ENCODE data around the gene HIPK3. TPM values are rescaled to one million over a fixed set of nuclear protein-coding genes. Genes with fewer than 3 reads are reported as not detected.

HIPK3 gene
- total RNA-seq: 10 to 100 TPM; 47.2 to 70.2 (median 65.0) TPM
- total RNA-seq (2013): 86.7 TPM
- total RNA-seq: 103 to 258 (median 157) reads per million in 29 experiments

DNA sequence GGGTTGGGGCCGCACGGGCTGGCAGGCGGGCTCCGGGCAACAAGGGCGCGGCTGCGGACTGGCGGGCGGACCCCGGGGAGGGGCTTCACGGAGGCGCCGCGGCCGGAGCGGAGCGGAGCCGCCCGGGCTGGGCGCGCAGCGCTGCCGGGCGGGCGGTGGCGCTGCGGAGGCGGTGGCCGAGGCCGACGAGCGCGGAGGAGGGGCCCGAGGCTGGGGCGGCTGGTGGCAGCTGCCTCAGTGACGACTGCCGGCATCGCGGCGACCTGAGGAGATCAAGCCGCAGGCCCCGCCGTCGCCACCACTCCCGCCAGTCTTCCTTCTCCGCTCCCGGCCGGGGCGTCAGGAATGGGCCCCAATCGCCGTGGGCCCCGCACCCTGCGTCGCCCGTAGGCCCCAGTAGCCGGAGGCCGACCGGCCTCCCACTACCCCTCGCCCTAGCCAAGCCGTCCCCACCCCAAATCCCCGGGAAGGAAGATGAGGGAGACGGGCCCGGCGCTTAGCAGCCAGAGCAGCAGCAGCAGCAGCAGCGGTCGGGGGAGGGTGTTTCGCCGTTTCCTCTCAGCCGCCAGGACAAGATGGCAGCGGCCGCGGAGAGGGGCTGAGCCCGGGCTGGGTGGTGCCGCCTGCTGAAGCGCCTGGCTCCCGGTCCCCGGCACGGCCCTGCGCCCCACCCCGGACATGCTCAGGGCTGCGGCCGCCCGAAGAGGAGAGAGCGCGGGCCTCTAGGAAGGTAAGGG, at the start of gene HIPK3:
TSS of gene HIPK3 (plus strand) at position 222 of the 737 bp plus-strand sequence.
- peaks cover 8 to 9% of the 10 kb centered on the region in 2 experiments for H3K4me1 ChIP-seq (ENCODE audit: control insufficient read depth in 1 of 2, extremely low read depth in 1 of 2, insufficient read depth in 2 of 2, low read length in 2 of 2)
- no peaks in the 10 kb centered on the region for H3K27me3 ChIP-seq (replicated peaks in 1 of 2; ENCODE audit: control insufficient read depth in 2 of 2, extremely low read depth in 1 of 2, insufficient read depth in 2 of 2, low read length in 1 of 2)
- Mint-ChIP-seq H3K9me3 (no peaks in the 10 kb centered on the region), H3K4me1 (peaks cover 37 to 47% (median 41%) of the 10 kb centered on the region in 3 donors), H3K36me3 (peaks cover 5% of the 10 kb centered on the region), H3K27me3 (no peaks in the 10 kb centered on the region), H3K4me3 (peak within 1 kb of the TSS; percentile 87 to 97 (median 92)), H3K27ac (peak within 1 kb of the TSS; percentile 97 to 99)
- H3K9me3 ChIP-seq: no peaks in the 10 kb centered on the region
- ChIA-PET POLR2A (interaction anchor here in 1 of 2 donors (0.5 kb wide), 1 partner anchor 1942 kb away, joined by 4 read pairs; no protein-coding TSS in a partner anchor), CTCF (interaction anchor here in 1 of 2 donors (0.6 kb wide), 1 partner anchor 364 kb away, joined by 4 read pairs; the partner anchor contains the start of gene QSER1)
- peak within 1 kb of the TSS; percentile 96 for H3K27ac ChIP-seq (ENCODE audit: low read length)
- peak; percentile 78 to 85 (median 82) for ATAC-seq (replicated peaks in 1 of 4)
- WGBS (ENCODE audit: insufficient coverage): 0% methylated on average over 78 of the region's 85 CpGs
- DNase-seq: peak; percentile 38 to 86 (median 61)
- peak within 1 kb of the TSS; percentile 86 to 89 for H3K4me3 ChIP-seq (ENCODE audit: control insufficient read depth in 1 of 2, extremely low read depth in 1 of 2, low read length in 1 of 2)
- no peaks in the 10 kb centered on the region for H3K36me3 ChIP-seq (ENCODE audit: control insufficient read depth in 2 of 2, extremely low read depth in 1 of 2, insufficient read depth in 1 of 2, low read length in 1 of 2)

- WGBS (ENCODE audit: insufficient coverage): 33% methylated on average over 2 of the region's 4 CpGs
- Mint-ChIP-seq H3K4me3 (no peak overlapping the region), H3K27ac (no peak overlapping the region), H3K27me3 (no peaks in the 10 kb centered on the region), H3K36me3 (no peaks in the 10 kb centered on the region), H3K9me3 (no peaks in the 10 kb centered on the region), H3K4me1 (no peaks in the 10 kb centered on the region)
- Histone ChIP-seq H3K36me3 (ENCODE audit: control insufficient read depth in 2 of 2, extremely low read depth in 1 of 2, insufficient read depth in 1 of 2, low read length in 1 of 2) (no peaks in the 10 kb centered on the region), H3K27ac (ENCODE audit: low read length) (no peak overlapping the region), H3K9me3 (no peaks in the 10 kb centered on the region), H3K27me3 (replicated peaks in 1 of 2; ENCODE audit: control insufficient read depth in 2 of 2, extremely low read depth in 1 of 2, insufficient read depth in 2 of 2, low read length in 1 of 2) (no peaks in the 10 kb centered on the region), H3K4me3 (ENCODE audit: control insufficient read depth in 1 of 2, extremely low read depth in 1 of 2, low read length in 1 of 2) (no peak overlapping the region), H3K4me1 (ENCODE audit: control insufficient read depth in 1 of 2, extremely low read depth in 1 of 2, insufficient read depth in 2 of 2, low read length in 2 of 2) (no peaks in the 10 kb centered on the region)
- ChIA-PET POLR2A (no interaction called here), CTCF (no interaction called here)
- no peak for ATAC-seq (replicated peaks in 1 of 4)
- no peak for DNase-seq
Measured at GRCh38 chr11:33207408-33207985, 49.7 kb upstream of the HIPK3 start.

GRCh38 chr11:33208150-33208549, 49.0 kb upstream of the HIPK3 start:
- no peaks in the 10 kb centered on the region for H3K36me3 Mint-ChIP-seq
- H3K27me3 Mint-ChIP-seq: no peaks in the 10 kb centered on the region
- POLR2A ChIA-PET: interaction anchor here in 1 of 2 donors (0.6 kb wide), 1 partner anchor 125 kb away, joined by 4 read pairs; no protein-coding TSS in a partner anchor
- H3K27ac ChIP-seq (ENCODE audit: low read length): no peak overlapping the region
- no peak overlapping the region for H3K4me3 ChIP-seq (ENCODE audit: control insufficient read depth in 1 of 2, extremely low read depth in 1 of 2, low read length in 1 of 2)
- no peaks in the 10 kb centered on the region for H3K9me3 Mint-ChIP-seq
- no peaks in the 10 kb centered on the region for H3K36me3 ChIP-seq (ENCODE audit: control insufficient read depth in 2 of 2, extremely low read depth in 1 of 2, insufficient read depth in 1 of 2, low read length in 1 of 2)
- ATAC-seq (replicated peaks in 1 of 4) (no peak), DNase-seq (no peak)
- H3K9me3 ChIP-seq: no peaks in the 10 kb centered on the region
- no peaks in the 10 kb centered on the region for H3K27me3 ChIP-seq (replicated peaks in 1 of 2; ENCODE audit: control insufficient read depth in 2 of 2, extremely low read depth in 1 of 2, insufficient read depth in 2 of 2, low read length in 1 of 2)
- WGBS (ENCODE audit: insufficient coverage): no CpG with 5 or more reads among the region's 1 CpG
- no peak overlapping the region for H3K4me3 Mint-ChIP-seq
- no peak overlapping the region for H3K27ac Mint-ChIP-seq
- no peaks in the 10 kb centered on the region for H3K4me1 ChIP-seq (ENCODE audit: control insufficient read depth in 1 of 2, extremely low read depth in 1 of 2, insufficient read depth in 2 of 2, low read length in 2 of 2)
- CTCF ChIA-PET: interaction anchor here in 1 of 2 donors (0.6 kb wide), 1 partner anchor 765 kb away, joined by 4 read pairs; no protein-coding TSS in a partner anchor
- H3K4me1 Mint-ChIP-seq: no peaks in the 10 kb centered on the region

- ATAC-seq (replicated peaks in 1 of 4) (no peak), DNase-seq (no peak)
- no peaks in the 10 kb centered on the region for H3K27me3 Mint-ChIP-seq
- Histone ChIP-seq H3K27ac (ENCODE audit: low read length) (no peak overlapping the region), H3K4me1 (ENCODE audit: control insufficient read depth in 1 of 2, extremely low read depth in 1 of 2, insufficient read depth in 2 of 2, low read length in 2 of 2) (no peaks in the 10 kb centered on the region), H3K36me3 (ENCODE audit: control insufficient read depth in 2 of 2, extremely low read depth in 1 of 2, insufficient read depth in 1 of 2, low read length in 1 of 2) (no peaks in the 10 kb centered on the region), H3K27me3 (replicated peaks in 1 of 2; ENCODE audit: control insufficient read depth in 2 of 2, extremely low read depth in 1 of 2, insufficient read depth in 2 of 2, low read length in 1 of 2) (no peaks in the 10 kb centered on the region), H3K9me3 (no peaks in the 10 kb centered on the region), H3K4me3 (ENCODE audit: control insufficient read depth in 1 of 2, extremely low read depth in 1 of 2, low read length in 1 of 2) (no peak overlapping the region)
- no peak overlapping the region for H3K4me3 Mint-ChIP-seq
- no CpG with 5 or more reads among the region's 3 CpGs for WGBS (ENCODE audit: insufficient coverage)
- H3K36me3 Mint-ChIP-seq: no peaks in the 10 kb centered on the region
- POLR2A ChIA-PET: interaction anchor here in 1 of 2 donors (0.6 kb wide), 2 partner anchors 42 to 63 kb away, joined by 3 to 4 read pairs; no protein-coding TSS in a partner anchor
- H3K4me1 Mint-ChIP-seq: no peaks in the 10 kb centered on the region
- CTCF ChIA-PET: no interaction called here
- H3K27ac Mint-ChIP-seq: no peak overlapping the region
- peaks cover 0 to 4% (median 0%) of the 10 kb centered on the region in 3 donors for H3K9me3 Mint-ChIP-seq
Measured at GRCh38 chr11:33211153-33211552, 46.0 kb upstream of the HIPK3 start.

DNA sequence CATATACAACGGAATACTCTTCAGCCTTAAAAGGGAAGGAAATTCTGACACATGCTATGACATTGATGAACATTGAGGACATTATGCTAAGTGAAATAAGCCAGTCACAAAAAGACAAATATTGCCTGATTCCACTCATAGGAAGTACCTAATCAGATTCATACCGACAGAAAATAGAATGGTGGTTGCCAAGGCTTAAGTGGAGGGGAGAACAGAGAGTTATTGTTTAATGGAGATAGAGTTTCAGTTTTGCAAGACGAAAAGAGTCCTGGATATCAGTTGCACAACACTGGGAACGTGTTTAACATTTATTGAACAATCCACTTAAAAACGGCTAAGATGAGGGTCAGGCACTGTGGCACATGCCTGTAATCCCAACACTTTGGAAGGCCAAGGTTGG, 45.6 kb upstream of the HIPK3 start:
- Histone ChIP-seq H3K36me3 (ENCODE audit: control insufficient read depth in 2 of 2, extremely low read depth in 1 of 2, insufficient read depth in 1 of 2, low read length in 1 of 2) (no peaks in the 10 kb centered on the region), H3K27me3 (replicated peaks in 1 of 2; ENCODE audit: control insufficient read depth in 2 of 2, extremely low read depth in 1 of 2, insufficient read depth in 2 of 2, low read length in 1 of 2) (no peaks in the 10 kb centered on the region), H3K4me3 (ENCODE audit: control insufficient read depth in 1 of 2, extremely low read depth in 1 of 2, low read length in 1 of 2) (no peak overlapping the region), H3K9me3 (no peaks in the 10 kb centered on the region), H3K27ac (ENCODE audit: low read length) (no peak overlapping the region), H3K4me1 (ENCODE audit: control insufficient read depth in 1 of 2, extremely low read depth in 1 of 2, insufficient read depth in 2 of 2, low read length in 2 of 2) (no peaks in the 10 kb centered on the region)
- CTCF ChIA-PET: no interaction called here
- Mint-ChIP-seq H3K36me3 (no peaks in the 10 kb centered on the region), H3K27ac (no peak overlapping the region), H3K4me3 (no peak overlapping the region), H3K9me3 (peaks cover 0 to 4% (median 0%) of the 10 kb centered on the region in 3 donors), H3K27me3 (no peaks in the 10 kb centered on the region), H3K4me1 (no peaks in the 10 kb centered on the region)
- ATAC-seq (replicated peaks in 1 of 4) (no peak), DNase-seq (no peak)
- WGBS (ENCODE audit: insufficient coverage): 80% methylated on average over 1 of the region's 5 CpGs
- POLR2A ChIA-PET: interaction anchor here in 1 of 2 donors (0.6 kb wide), 1 partner anchor 8 kb away, joined by 7 read pairs; no protein-coding TSS in a partner anchor

- DNase-seq (no peak), ATAC-seq (replicated peaks in 1 of 4) (no peak)
- Histone ChIP-seq H3K4me1 (ENCODE audit: control insufficient read depth in 1 of 2, extremely low read depth in 1 of 2, insufficient read depth in 2 of 2, low read length in 2 of 2) (no peaks in the 10 kb centered on the region), H3K9me3 (no peaks in the 10 kb centered on the region), H3K27ac (ENCODE audit: low read length) (no peak overlapping the region), H3K4me3 (ENCODE audit: control insufficient read depth in 1 of 2, extremely low read depth in 1 of 2, low read length in 1 of 2) (no peak overlapping the region), H3K36me3 (ENCODE audit: control insufficient read depth in 2 of 2, extremely low read depth in 1 of 2, insufficient read depth in 1 of 2, low read length in 1 of 2) (no peaks in the 10 kb centered on the region), H3K27me3 (replicated peaks in 1 of 2; ENCODE audit: control insufficient read depth in 2 of 2, extremely low read depth in 1 of 2, insufficient read depth in 2 of 2, low read length in 1 of 2) (no peaks in the 10 kb centered on the region)
- Mint-ChIP-seq H3K9me3 (peaks cover 0 to 4% (median 0%) of the 10 kb centered on the region in 3 donors), H3K27me3 (no peaks in the 10 kb centered on the region), H3K36me3 (no peaks in the 10 kb centered on the region), H3K27ac (no peak overlapping the region), H3K4me1 (no peaks in the 10 kb centered on the region), H3K4me3 (no peak overlapping the region)
- ChIA-PET CTCF (no interaction called here), POLR2A (no interaction called here)
Measured at GRCh38 chr11:33214187-33214586, 43.0 kb upstream of the HIPK3 start.

Measured in T-cell (primary cell).